Stimulated activated CD8-positive, alpha-beta memory T cell treated with anti-CD3 and anti-CD28 coated beads, Interleukin-12 subunit alpha, Interleukin-12 subunit beta, amount 100 ng/mL, for 4 hours (primary cell): ENCODE measurements around the gene SLC20A1.

ENCODE experiments used
- DNase-seq: peaks from one replicate; pipeline ENCODE4 v3.0.0-alpha.2; 2020; ENCODE audit warnings: low read depth

SLC20A1 gene

DNA sequence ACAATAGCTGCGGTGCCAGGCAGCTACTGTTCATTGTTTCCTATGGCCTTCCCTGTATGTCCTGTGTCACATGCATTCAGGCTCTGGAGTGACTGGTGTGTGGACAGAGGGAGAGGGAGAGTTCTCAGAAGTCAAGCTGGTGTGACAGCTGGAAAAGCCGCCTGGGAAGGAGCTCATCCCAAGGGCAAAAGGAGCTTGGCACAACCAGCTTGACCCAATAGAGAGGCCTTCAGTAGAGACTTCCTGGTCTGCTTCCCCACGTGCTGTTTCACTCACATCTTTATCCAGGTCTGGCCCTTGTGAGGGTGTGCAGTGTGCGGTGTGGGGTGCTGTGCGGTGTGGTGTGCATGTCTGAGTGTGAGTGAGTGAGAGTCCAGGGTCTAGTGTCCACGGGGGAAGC lies 64.0 kb downstream of the SLC20A1 start:
- DNase-seq: no peak

DNA sequence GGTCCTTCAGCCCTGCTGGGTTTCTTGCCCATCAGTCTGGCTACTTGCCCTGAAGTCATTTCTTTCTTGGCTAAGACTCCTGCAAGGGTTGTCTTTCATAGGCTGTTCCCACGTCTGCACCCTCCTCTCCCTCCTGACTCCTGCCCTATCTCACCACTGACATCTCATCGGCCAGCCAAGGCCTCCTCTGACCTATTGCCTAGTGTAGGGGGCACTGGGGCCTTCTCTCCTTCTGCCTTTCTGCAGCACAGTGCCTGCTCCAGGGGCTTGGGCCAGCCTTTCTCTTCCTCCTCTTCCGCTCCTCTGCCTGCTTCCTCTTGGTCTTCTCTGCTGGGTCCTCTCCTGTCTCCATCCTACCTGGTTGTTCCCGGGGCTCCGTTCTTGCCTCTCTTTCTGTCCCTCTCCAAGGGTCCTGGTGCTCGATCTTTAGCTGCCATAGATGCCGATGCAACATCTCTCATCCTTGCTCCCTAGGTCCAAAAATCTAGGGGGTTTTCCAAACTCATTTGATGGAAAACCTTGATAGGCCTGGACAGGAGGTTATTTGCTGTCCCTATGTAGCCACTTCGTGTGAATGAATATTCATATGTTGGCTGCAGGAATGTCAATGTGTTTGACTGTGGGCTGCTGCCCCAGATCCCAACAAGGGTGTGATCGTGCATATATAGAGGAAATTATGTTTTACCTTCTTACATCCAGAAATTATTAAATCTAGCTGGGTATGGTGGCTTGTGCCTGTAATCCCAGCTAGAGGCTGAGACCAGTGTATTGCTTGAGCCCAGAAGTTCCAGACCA lies 65.4 kb downstream of the SLC20A1 start:
- DNase-seq: no peak

DNA sequence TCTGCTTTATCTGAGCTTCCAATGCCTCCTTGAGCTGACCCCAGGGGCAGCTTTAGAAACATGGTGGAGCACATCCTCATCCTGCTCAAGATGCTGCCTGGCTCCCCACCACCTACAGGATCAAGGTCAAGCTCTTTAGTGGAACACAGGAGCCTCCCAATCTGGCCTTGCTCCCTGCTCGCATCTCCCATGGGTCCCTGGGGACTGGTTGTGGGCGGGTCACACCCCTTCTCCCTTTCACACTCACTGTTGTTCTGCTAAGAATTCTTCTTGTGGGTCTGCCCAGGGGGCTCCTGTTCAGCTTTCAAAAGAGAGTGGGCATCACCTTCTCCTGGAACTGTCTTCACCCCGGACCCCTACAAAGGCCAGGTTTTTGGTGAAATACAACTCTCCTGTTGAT lies 66.7 kb downstream of the SLC20A1 start:
- DNase-seq: no peak

DNA sequence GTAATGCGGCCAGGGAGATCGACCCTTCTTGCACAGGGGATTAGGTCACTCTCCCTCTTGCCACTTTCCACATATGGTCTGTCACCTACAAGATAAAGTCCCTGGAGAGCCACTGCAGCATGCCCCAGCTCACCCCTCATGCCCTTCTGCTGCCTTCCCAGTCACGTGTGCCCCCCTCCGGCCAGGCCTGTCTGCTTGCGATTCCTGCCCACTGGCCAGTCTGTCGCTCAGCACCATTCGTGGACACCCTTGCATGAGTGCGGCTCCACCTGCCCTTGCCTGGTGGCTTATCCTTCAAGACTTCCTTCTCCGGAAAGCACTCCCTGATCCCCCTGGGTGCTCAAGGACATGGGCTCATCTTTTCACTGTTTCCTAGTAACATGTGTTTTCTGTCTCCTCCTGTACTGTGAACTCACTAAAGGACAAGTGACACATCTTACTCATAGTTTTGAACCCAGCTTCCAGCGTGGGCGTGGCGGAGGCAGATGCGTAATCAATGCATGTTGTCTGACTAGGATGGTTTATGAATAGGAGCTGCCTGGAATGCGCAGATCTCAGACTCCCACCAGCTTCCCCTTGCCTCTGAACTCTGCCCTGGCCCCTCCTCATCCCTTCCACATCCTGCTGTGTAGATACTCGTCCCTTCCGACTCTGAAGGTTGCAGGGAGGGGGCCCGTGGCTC lies 67.3 kb downstream of the SLC20A1 start:
- DNase-seq: no peak
